Muscle layer of colon (tissue), 2 donors: ENCODE measurements around the gene LDLRAD4.

Experiments
- H3K27ac ChIP-seq: one replicate; pipeline ENCODE4 v1.7.0; 2013; ENCODE audit warnings: low read depth, mild to moderate bottlenecking, low read length, moderate library complexity
- H3K27me3 ChIP-seq, 2 donors: one replicate each; pipeline ENCODE4 v1.7.0; 2013; ENCODE audit warnings: low read length in 2 of 2, mild to moderate bottlenecking in 2 of 2; ENCODE audit not compliant: insufficient read depth in 2 of 2, control insufficient read depth in 1 of 2
- H3K36me3 ChIP-seq: one replicate; pipeline ENCODE4 v1.7.0; 2013; ENCODE audit warnings: mild to moderate bottlenecking, low read length; ENCODE audit not compliant: insufficient read depth
- H3K4me1 ChIP-seq: one replicate; pipeline ENCODE4 v1.7.0; 2013; ENCODE audit warnings: mild to moderate bottlenecking, low read length; ENCODE audit not compliant: insufficient read depth
- H3K4me3 ChIP-seq, 2 donors: one replicate each; pipeline ENCODE4 v1.7.0; 2013; ENCODE audit warnings: low read length in 2 of 2, low read depth in 1 of 2, mild to moderate bottlenecking in 1 of 2, moderate library complexity in 1 of 2
- H3K9ac ChIP-seq: one replicate; pipeline ENCODE4 v1.7.0; 2013; ENCODE audit warnings: low read length
- H3K9me3 ChIP-seq: one replicate; pipeline ENCODE4 v1.7.0; 2013; ENCODE audit warnings: mild to moderate bottlenecking, low read length
- donor health status: abdominal sarcoma.
- donor health status: Adenocarcinoma of cecum.

LDLRAD4 gene

GRCh38 chr18:13528739-13529392, 310.3 kb downstream of the LDLRAD4 start:
- no peaks in the 10 kb centered on the region for H3K9me3 ChIP-seq
- H3K9ac ChIP-seq, result no peak overlapping the region
- no peaks in the 10 kb centered on the region for H3K27me3 ChIP-seq
- H3K27ac ChIP-seq, result no peak overlapping the region
- no peaks in the 10 kb centered on the region for H3K36me3 ChIP-seq
- H3K4me3 ChIP-seq, result no peak overlapping the region
- peaks cover 7% of the 10 kb centered on the region for H3K4me1 ChIP-seq

GRCh38 chr18:13530033-13530878, 311.7 kb downstream of the LDLRAD4 start:
- H3K9me3 ChIP-seq, result no peaks in the 10 kb centered on the region
- no peaks in the 10 kb centered on the region for H3K27me3 ChIP-seq
- no peaks in the 10 kb centered on the region for H3K36me3 ChIP-seq
- no peak overlapping the region for H3K4me3 ChIP-seq
- no peak overlapping the region for H3K27ac ChIP-seq
- H3K4me1 ChIP-seq, result peaks cover 7% of the 10 kb centered on the region
- no peak overlapping the region for H3K9ac ChIP-seq

- Histone ChIP-seq H3K27me3 (no peaks in the 10 kb centered on the region), H3K27ac (no peak overlapping the region), H3K9me3 (no peaks in the 10 kb centered on the region), H3K36me3 (no peaks in the 10 kb centered on the region), H3K4me1 (peaks cover 7% of the 10 kb centered on the region), H3K9ac (no peak overlapping the region), H3K4me3 (no peak overlapping the region)
These were observed 312.4 kb downstream of the LDLRAD4 start for GRCh38 chr18:13530879-13531387.

- H3K36me3 ChIP-seq, result no peaks in the 10 kb centered on the region
- H3K27ac ChIP-seq, result no peak overlapping the region
- no peak overlapping the region for H3K9ac ChIP-seq
- H3K9me3 ChIP-seq, result no peaks in the 10 kb centered on the region
- no peak overlapping the region for H3K4me3 ChIP-seq
- H3K4me1 ChIP-seq, result peaks cover 7% of the 10 kb centered on the region
- H3K27me3 ChIP-seq, result no peaks in the 10 kb centered on the region
These were observed 313.2 kb downstream of the LDLRAD4 start for GRCh38 chr18:13531681-13532325.

- Histone ChIP-seq H3K27me3 (no peaks in the 10 kb centered on the region), H3K36me3 (no peaks in the 10 kb centered on the region), H3K9ac (no peak overlapping the region), H3K27ac (peak overlapping the region; percentile 4), H3K4me1 (peaks cover 7% of the 10 kb centered on the region), H3K9me3 (no peaks in the 10 kb centered on the region), H3K4me3 (no peak overlapping the region)
These were observed 314.0 kb downstream of the LDLRAD4 start for GRCh38 chr18:13532406-13533075.

GRCh38 chr18:13534631-13535030, 316.1 kb downstream of the LDLRAD4 start:
- Histone ChIP-seq H3K36me3 (no peaks in the 10 kb centered on the region), H3K27ac (no peak overlapping the region), H3K27me3 (no peaks in the 10 kb centered on the region), H3K4me3 (no peak overlapping the region), H3K9ac (no peak overlapping the region), H3K4me1 (peaks cover 18% of the 10 kb centered on the region), H3K9me3 (no peaks in the 10 kb centered on the region)

GRCh38 chr18:13536578-13536977, 318.0 kb downstream of the LDLRAD4 start:
- H3K27me3 ChIP-seq, result no peaks in the 10 kb centered on the region
- H3K9ac ChIP-seq, result no peak overlapping the region
- no peak overlapping the region for H3K4me3 ChIP-seq
- no peaks in the 10 kb centered on the region for H3K36me3 ChIP-seq
- no peak overlapping the region for H3K27ac ChIP-seq
- H3K9me3 ChIP-seq, result no peaks in the 10 kb centered on the region
- peaks cover 31% of the 10 kb centered on the region for H3K4me1 ChIP-seq

- Histone ChIP-seq H3K9me3 (no peaks in the 10 kb centered on the region), H3K4me1 (peaks cover 37% of the 10 kb centered on the region), H3K27me3 (no peaks in the 10 kb centered on the region), H3K36me3 (no peaks in the 10 kb centered on the region), H3K9ac (no peak overlapping the region), H3K27ac (no peak overlapping the region), H3K4me3 (no peak overlapping the region)
These were observed 318.6 kb downstream of the LDLRAD4 start for GRCh38 chr18:13537022-13537780.

- Histone ChIP-seq H3K9ac (no peak overlapping the region), H3K9me3 (no peaks in the 10 kb centered on the region), H3K27ac (no peak overlapping the region), H3K4me3 (no peak overlapping the region), H3K27me3 (no peaks in the 10 kb centered on the region), H3K4me1 (peaks cover 51% of the 10 kb centered on the region), H3K36me3 (no peaks in the 10 kb centered on the region)
These were observed 320.1 kb downstream of the LDLRAD4 start for GRCh38 chr18:13538630-13539029.

- no peak overlapping the region for H3K9ac ChIP-seq
- no peaks in the 10 kb centered on the region for H3K27me3 ChIP-seq
- peaks cover 55% of the 10 kb centered on the region for H3K4me1 ChIP-seq
- no peak overlapping the region for H3K27ac ChIP-seq
- H3K36me3 ChIP-seq, result no peaks in the 10 kb centered on the region
- no peak overlapping the region for H3K4me3 ChIP-seq
- H3K9me3 ChIP-seq, result no peaks in the 10 kb centered on the region
These were observed 320.5 kb downstream of the LDLRAD4 start for GRCh38 chr18:13539050-13539449.
